ENCODE results near the gene ANKRD9.

DNA sequence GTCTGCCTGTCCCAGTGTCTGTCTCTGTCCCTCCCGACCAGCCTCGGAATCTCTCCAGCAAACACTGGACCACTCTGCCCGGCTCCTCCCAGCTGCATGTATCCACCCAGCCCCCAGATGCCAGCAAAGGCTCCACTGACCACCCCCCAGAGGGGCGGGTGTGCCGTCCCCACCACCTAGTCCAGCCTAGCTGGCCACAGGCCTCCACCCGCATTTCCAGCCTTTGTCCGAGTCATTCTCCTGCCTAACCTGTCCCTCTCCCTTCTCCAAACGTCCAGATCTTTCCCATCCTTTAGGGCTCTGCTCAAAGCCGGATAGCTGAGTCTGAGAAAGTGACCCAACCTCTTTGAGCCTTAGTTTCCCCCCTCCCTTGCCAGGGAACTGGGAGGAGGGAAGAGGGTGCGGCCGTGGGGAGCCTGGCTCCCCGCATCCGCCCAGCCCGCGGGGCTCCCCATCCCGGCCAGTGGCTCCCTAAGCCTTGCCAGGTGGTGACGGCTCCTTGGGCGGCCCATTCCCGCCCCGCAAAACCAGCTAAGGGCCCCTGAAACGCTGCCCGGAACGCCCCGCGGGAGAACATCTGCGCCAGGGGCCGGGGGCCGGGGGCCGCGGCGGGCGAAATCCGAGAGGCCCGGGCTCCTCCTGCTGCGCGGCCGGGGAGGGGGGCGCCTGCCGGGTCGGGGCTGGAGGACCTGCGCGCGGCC lies 34.6 kb upstream of the ANKRD9 start:
- TF ChIP-seq, protein P1, sequence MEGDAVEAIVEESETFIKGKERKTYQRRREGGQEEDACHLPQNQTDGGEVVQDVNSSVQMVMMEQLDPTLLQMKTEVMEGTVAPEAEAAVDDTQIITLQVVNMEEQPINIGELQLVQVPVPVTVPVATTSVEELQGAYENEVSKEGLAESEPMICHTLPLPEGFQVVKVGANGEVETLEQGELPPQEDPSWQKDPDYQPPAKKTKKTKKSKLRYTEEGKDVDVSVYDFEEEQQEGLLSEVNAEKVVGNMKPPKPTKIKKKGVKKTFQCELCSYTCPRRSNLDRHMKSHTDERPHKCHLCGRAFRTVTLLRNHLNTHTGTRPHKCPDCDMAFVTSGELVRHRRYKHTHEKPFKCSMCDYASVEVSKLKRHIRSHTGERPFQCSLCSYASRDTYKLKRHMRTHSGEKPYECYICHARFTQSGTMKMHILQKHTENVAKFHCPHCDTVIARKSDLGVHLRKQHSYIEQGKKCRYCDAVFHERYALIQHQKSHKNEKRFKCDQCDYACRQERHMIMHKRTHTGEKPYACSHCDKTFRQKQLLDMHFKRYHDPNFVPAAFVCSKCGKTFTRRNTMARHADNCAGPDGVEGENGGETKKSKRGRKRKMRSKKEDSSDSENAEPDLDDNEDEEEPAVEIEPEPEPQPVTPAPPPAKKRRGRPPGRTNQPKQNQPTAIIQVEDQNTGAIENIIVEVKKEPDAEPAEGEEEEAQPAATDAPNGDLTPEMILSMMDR (IDR thresholded peaks at IDR 0.05; ENCODE audit: extremely low read depth in 1 of 2, insufficient read depth in 1 of 2, low read depth in 1 of 2, low read length in 2 of 2) = no peak
- TF ChIP-seq MYC (IDR thresholded peaks at IDR 0.05; ENCODE audit: low read depth, low read length) (no peak), EZH2 (IDR thresholded peaks at IDR 0.05; ENCODE audit: borderline replicate concordance, low read depth, low read length, severe bottlenecking) (no peak)
